ENCODE results near the gene KCTD16. TPM values are rescaled to one million over a fixed set of nuclear protein-coding genes. Genes with fewer than 3 reads are reported as not detected.

Gene KCTD16
- total RNA-seq, 4 donors from 2014 or later, result 0.13 to 2.5 (median 1.5) TPM

GRCh38 chr5:144464306-144464705 is 293.6 kb downstream of the KCTD16 start:
- Histone ChIP-seq H3K36me3 (no peaks in the 10 kb centered on the region), H3K9me3 (no peaks in the 10 kb centered on the region), H3K27me3 (no peaks in the 10 kb centered on the region), H3K27ac (no peak overlapping the region), H3K4me1 (peaks cover 0 to 4% of the 10 kb centered on the region in 2 donors), H3K4me3 (replicated peaks in 1 of 3) (no peak overlapping the region)
- TF ChIP-seq POLR2A (IDR thresholded peaks at IDR 0.05), result no peak
- TF ChIP-seq, protein P1, sequence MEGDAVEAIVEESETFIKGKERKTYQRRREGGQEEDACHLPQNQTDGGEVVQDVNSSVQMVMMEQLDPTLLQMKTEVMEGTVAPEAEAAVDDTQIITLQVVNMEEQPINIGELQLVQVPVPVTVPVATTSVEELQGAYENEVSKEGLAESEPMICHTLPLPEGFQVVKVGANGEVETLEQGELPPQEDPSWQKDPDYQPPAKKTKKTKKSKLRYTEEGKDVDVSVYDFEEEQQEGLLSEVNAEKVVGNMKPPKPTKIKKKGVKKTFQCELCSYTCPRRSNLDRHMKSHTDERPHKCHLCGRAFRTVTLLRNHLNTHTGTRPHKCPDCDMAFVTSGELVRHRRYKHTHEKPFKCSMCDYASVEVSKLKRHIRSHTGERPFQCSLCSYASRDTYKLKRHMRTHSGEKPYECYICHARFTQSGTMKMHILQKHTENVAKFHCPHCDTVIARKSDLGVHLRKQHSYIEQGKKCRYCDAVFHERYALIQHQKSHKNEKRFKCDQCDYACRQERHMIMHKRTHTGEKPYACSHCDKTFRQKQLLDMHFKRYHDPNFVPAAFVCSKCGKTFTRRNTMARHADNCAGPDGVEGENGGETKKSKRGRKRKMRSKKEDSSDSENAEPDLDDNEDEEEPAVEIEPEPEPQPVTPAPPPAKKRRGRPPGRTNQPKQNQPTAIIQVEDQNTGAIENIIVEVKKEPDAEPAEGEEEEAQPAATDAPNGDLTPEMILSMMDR (IDR thresholded peaks at IDR 0.05), result no peak
- no peak for DNase-seq
- intact Hi-C loops (cut with DNase I), result no loop called here
- 87 to 97% methylated on average over 1 of the region's 1 CpG for WGBS, 2 donors

- H3K27me3 ChIP-seq, result no peaks in the 10 kb centered on the region
- WGBS, 2 donors, result 85 to 93% methylated on average over 4 of the region's 4 CpGs
- H3K36me3 ChIP-seq, result no peaks in the 10 kb centered on the region
- peaks cover 0 to 4% of the 10 kb centered on the region in 2 donors for H3K4me1 ChIP-seq
- intact Hi-C loops (cut with DNase I), result no loop called here
- no peak for DNase-seq
- H3K9me3 ChIP-seq, result no peaks in the 10 kb centered on the region
- H3K27ac ChIP-seq, result no peak overlapping the region
- TF ChIP-seq POLR2A (IDR thresholded peaks at IDR 0.05), result no peak
- TF ChIP-seq, protein P1 (IDR thresholded peaks at IDR 0.05), result no peak
- H3K4me3 ChIP-seq (replicated peaks in 1 of 3), result no peak overlapping the region
Observed at GRCh38 chr5:144465441-144465840, 294.8 kb downstream of the KCTD16 start.

GRCh38 chr5:144467792-144468191 is 297.1 kb downstream of the KCTD16 start:
- Histone ChIP-seq H3K27ac (no peak overlapping the region), H3K27me3 (no peaks in the 10 kb centered on the region), H3K36me3 (no peaks in the 10 kb centered on the region), H3K4me3 (replicated peaks in 1 of 3) (no peak overlapping the region), H3K9me3 (no peaks in the 10 kb centered on the region), H3K4me1 (peaks cover 0 to 4% of the 10 kb centered on the region in 2 donors)
- DNase-seq, result no peak
- intact Hi-C loops (cut with DNase I), result no loop called here
- 41 to 44% methylated on average over 2 of the region's 2 CpGs for WGBS, 2 donors
- TF ChIP-seq POLR2A (IDR thresholded peaks at IDR 0.05), result no peak
- TF ChIP-seq, protein P1 (IDR thresholded peaks at IDR 0.05), result peak in 4 of 6 experiments; percentile 29 to 50 (median 44)

DNA sequence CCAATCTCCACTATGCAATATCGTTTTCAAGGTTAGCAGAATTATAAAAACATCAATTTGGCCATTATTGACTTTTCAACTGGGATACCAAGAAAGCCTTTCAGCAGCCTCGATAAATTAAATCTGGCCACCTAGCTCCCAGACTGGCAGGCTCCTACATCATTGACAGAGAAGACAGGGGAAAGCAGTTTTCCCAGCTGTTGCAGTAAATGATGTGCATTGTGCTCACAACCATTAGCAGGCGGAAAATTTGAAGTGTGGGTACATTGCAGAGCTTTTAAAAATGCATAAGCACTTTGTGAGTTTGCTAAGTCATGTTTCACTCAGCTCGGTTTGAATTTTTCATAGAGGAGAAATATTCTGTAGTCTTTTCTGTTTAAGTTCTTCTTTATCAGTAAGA is 297.9 kb downstream of the KCTD16 start:
- no peak overlapping the region for H3K4me3 ChIP-seq (replicated peaks in 1 of 3)
- no peaks in the 10 kb centered on the region for H3K27me3 ChIP-seq
- intact Hi-C loops (cut with DNase I), result no loop called here
- H3K36me3 ChIP-seq, result no peaks in the 10 kb centered on the region
- no peak overlapping the region for H3K27ac ChIP-seq
- TF ChIP-seq, protein P1 (IDR thresholded peaks at IDR 0.05), result no peak
- no peak for TF ChIP-seq POLR2A (IDR thresholded peaks at IDR 0.05)
- peaks cover 0 to 4% of the 10 kb centered on the region in 2 donors for H3K4me1 ChIP-seq
- no peak for DNase-seq
- H3K9me3 ChIP-seq, result no peaks in the 10 kb centered on the region
- 65 to 66% methylated on average over 4 of the region's 4 CpGs for WGBS, 2 donors

DNA sequence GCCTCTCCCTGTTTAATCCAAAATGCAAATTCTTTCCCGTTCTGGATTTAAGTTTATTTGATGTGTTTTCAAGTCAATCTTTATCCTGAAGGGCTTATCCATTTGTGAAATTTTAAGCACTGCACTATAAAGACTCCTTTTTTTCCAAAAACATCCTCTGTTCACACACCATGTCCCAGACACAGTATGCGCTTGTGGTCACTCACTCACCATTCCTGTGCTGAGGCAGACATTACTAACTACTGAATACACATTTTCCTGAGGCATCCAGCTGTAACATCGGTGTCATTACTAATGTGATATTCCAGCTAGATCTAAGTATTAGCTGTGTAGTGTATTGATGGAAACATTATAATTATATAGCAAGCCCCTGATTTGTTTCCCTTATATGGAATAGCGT is 298.4 kb downstream of the KCTD16 start:
- Histone ChIP-seq H3K36me3 (no peaks in the 10 kb centered on the region), H3K9me3 (no peaks in the 10 kb centered on the region), H3K27me3 (no peaks in the 10 kb centered on the region), H3K27ac (no peak overlapping the region), H3K4me1 (peaks cover 0 to 4% of the 10 kb centered on the region in 2 donors), H3K4me3 (replicated peaks in 1 of 3) (no peak overlapping the region)
- 67 to 71% methylated on average over 4 of the region's 4 CpGs for WGBS, 2 donors
- DNase-seq, result no peak
- TF ChIP-seq, protein P1 (IDR thresholded peaks at IDR 0.05), result no peak
- TF ChIP-seq POLR2A (IDR thresholded peaks at IDR 0.05), result no peak
- intact Hi-C loops (cut with DNase I), result no loop called here
